Nephron (organoid): ENCODE measurements around the gene CHST10.

Experiments
- H3K27ac Mint-ChIP-seq, 3 experiments: 2 replicates each; pipeline ENCODE4 v1.8.0; 2020; ENCODE audit warnings: mixed read lengths in 3 of 3, mild to moderate bottlenecking in 2 of 3, moderate library complexity in 1 of 3
- H3K27me3 Mint-ChIP-seq: 2 replicates; pipeline ENCODE4 v1.8.0; 2021; ENCODE audit warnings: low read depth, mild to moderate bottlenecking, moderate library complexity, mixed read lengths
- H3K36me3 Mint-ChIP-seq: 2 replicates; pipeline ENCODE4 v1.8.0; 2020; ENCODE audit warnings: low read depth, mixed read lengths
- H3K4me1 Mint-ChIP-seq: 2 replicates; pipeline ENCODE4 v1.8.0; 2020; ENCODE audit warnings: mixed read lengths
- H3K4me3 Mint-ChIP-seq, 3 experiments: 2 replicates each; pipeline ENCODE4 v1.8.0; 2020; ENCODE audit warnings: mild to moderate bottlenecking in 3 of 3, mixed read lengths in 3 of 3, moderate library complexity in 2 of 3
- H3K9me3 Mint-ChIP-seq: 2 replicates; pipeline ENCODE4 v1.8.0; 2020; ENCODE audit warnings: mixed read lengths
- TF ChIP-seq, protein P1 (sequence below), 3 experiments: fragments of 200-600 bp; sonication (generic); IDR thresholded peaks; one replicate each; pipeline ENCODE4 v1.5.0; 2021; ENCODE audit warnings: antibody characterized with exemption in 3 of 3; ENCODE audit not compliant: unreplicated experiment in 3 of 3

CHST10 gene

DNA sequence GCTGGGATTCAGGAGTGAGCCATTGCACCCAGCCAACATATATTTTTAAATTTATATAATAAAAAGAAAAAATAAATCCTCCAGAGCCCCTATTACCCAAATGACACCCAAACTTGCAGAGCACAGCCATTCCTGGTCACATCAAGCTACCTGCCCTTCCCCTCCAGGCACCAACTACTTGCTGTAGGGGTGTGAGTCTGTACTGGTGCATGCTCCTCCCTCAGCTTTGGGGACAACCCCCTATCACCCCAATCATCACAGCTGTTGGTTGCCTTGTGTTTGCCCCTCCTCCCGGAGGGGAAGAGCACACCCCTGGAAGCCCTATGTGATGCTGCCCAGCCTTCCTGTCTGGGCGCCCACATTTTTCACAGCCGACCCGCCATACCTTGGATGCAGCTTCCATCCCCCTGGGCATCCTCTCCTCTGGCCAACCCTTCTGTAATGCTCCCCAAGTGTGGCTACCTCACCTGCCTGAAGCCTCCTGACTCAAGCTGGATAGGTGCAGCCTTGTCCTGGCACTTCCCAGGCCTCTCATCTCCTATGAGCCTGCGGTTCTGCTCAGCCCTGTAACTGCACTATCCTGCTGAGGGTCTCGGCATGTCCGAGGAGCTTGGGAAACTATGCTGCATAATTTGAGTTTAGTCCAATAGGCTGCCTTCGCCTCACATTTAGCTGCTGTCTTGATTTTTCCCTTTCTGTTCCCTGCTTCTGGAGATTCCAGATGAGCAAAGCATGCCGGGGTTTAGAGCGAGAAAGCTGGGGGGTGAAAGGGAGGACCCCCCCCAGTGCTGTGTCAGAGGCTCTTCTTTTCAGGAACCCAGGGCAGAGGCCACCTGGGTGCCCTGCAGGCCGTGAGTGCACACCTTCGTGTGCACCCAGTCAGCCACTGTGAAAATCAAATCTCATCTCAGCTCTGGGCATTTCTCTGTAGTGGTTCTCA lies 27.2 kb downstream of the CHST10 start:
- no peaks in the 10 kb centered on the region for H3K4me1 Mint-ChIP-seq
- H3K27me3 Mint-ChIP-seq = no peaks in the 10 kb centered on the region
- no peak overlapping the region for H3K27ac Mint-ChIP-seq
- H3K36me3 Mint-ChIP-seq = peaks cover 33% of the 10 kb centered on the region
- no peaks in the 10 kb centered on the region for H3K9me3 Mint-ChIP-seq
- no peak overlapping the region for H3K4me3 Mint-ChIP-seq
- TF ChIP-seq, protein P1, sequence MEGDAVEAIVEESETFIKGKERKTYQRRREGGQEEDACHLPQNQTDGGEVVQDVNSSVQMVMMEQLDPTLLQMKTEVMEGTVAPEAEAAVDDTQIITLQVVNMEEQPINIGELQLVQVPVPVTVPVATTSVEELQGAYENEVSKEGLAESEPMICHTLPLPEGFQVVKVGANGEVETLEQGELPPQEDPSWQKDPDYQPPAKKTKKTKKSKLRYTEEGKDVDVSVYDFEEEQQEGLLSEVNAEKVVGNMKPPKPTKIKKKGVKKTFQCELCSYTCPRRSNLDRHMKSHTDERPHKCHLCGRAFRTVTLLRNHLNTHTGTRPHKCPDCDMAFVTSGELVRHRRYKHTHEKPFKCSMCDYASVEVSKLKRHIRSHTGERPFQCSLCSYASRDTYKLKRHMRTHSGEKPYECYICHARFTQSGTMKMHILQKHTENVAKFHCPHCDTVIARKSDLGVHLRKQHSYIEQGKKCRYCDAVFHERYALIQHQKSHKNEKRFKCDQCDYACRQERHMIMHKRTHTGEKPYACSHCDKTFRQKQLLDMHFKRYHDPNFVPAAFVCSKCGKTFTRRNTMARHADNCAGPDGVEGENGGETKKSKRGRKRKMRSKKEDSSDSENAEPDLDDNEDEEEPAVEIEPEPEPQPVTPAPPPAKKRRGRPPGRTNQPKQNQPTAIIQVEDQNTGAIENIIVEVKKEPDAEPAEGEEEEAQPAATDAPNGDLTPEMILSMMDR (IDR thresholded peaks at IDR 0.05; ENCODE audit: unreplicated experiment in 3 of 3) = no peak

DNA sequence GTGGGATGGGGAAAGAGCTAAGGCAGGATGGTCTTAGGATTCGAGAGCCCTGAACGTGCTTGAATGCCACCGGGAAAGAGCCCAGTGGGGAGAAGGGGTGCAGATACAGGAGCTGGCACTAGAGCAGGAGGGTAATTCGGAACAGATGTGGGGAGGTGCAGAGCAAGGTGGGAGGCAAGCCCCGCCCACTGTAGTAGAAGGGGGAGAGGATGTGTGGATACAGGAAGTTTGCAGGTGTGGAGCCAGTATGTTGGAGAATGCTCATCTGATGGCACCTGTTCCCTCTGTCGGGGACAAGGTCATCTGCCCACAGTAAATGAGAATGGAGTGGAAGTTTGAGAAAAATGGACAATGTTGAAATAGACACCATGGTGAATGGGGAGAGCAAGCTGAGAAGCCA lies 28.8 kb downstream of the CHST10 start:
- Mint-ChIP-seq H3K27me3 (no peaks in the 10 kb centered on the region), H3K4me3 (no peak overlapping the region), H3K4me1 (no peaks in the 10 kb centered on the region), H3K9me3 (no peaks in the 10 kb centered on the region), H3K27ac (no peak overlapping the region), H3K36me3 (peaks cover 24% of the 10 kb centered on the region)
- TF ChIP-seq, protein P1 (IDR thresholded peaks at IDR 0.05; ENCODE audit: unreplicated experiment in 3 of 3) = no peak

DNA sequence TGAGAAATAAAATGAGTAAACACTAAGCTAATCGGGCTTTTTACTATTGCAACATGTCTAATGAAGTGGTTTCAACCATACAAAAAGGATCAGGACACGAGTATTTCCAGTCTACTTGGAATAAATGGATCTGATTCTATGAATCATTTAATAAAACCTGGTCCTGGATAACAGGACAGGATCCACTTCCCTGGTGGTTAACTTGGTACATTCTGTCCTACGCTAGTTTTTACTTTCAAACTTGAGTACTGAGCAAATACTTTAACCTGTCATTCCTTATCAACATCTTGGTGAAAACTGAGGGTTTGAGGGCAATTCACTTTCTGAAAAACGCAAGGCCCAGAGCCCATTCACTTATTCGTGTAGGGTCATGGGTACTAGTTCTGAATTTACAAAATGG lies 33.5 kb downstream of the CHST10 start:
- Mint-ChIP-seq H3K36me3 (peaks cover 6% of the 10 kb centered on the region), H3K27ac (no peak overlapping the region), H3K27me3 (peaks cover 4% of the 10 kb centered on the region), H3K4me3 (no peak overlapping the region), H3K9me3 (no peaks in the 10 kb centered on the region), H3K4me1 (no peaks in the 10 kb centered on the region)
- TF ChIP-seq, protein P1 (IDR thresholded peaks at IDR 0.05; ENCODE audit: unreplicated experiment in 3 of 3) = no peak

DNA sequence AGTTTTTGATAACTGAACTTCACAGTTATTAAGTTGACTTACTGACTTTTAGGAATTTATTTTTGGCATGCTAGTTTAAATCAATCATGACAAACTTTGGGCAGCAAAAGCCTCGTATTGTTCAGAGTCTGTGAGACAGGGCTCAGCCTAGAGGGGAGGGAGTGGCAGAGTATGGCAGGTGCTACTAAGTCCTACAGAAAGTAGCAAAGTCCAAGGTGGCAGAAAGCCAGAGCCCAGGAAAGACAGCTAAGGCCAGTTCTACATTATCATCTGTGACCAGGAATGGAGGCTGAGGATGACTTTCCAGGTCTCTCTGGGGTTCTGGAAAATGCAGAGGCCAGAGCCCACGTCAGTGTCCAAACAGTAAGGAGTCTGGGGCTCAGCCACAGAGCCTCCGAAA lies 34.2 kb downstream of the CHST10 start:
- Mint-ChIP-seq H3K9me3 (no peaks in the 10 kb centered on the region), H3K36me3 (peaks cover under 1% of the 10 kb centered on the region), H3K4me1 (no peaks in the 10 kb centered on the region), H3K4me3 (no peak overlapping the region), H3K27ac (no peak overlapping the region), H3K27me3 (peaks cover 5% of the 10 kb centered on the region)
- TF ChIP-seq, protein P1 (IDR thresholded peaks at IDR 0.05; ENCODE audit: unreplicated experiment in 3 of 3) = no peak

DNA sequence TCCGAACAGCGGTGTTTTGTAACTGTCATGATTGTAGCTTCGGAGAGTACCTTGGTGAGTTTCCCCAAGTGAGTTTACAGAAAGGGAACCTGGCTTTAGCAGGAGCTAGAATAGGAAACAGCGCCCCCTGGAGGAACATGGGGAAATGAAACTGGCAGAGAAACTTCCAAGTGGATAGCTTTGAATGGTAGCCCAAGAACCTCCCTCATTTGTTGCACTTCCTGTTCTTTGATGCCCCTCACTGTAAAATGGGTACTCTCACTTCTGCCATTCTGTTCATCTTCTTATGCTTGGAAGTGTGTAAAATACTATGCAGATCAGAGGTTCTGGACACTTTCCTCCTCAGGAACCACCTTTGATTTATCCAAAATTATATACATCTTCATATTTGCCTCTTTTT lies 36.2 kb downstream of the CHST10 start:
- no peaks in the 10 kb centered on the region for H3K4me1 Mint-ChIP-seq
- H3K27me3 Mint-ChIP-seq = peaks cover 7% of the 10 kb centered on the region
- H3K4me3 Mint-ChIP-seq = no peak overlapping the region
- no peaks in the 10 kb centered on the region for H3K9me3 Mint-ChIP-seq
- TF ChIP-seq, protein P1 (IDR thresholded peaks at IDR 0.05; ENCODE audit: unreplicated experiment in 3 of 3) = peak; percentile 80 to 90 (median 85)
- no peaks in the 10 kb centered on the region for H3K36me3 Mint-ChIP-seq
- H3K27ac Mint-ChIP-seq = no peak overlapping the region

DNA sequence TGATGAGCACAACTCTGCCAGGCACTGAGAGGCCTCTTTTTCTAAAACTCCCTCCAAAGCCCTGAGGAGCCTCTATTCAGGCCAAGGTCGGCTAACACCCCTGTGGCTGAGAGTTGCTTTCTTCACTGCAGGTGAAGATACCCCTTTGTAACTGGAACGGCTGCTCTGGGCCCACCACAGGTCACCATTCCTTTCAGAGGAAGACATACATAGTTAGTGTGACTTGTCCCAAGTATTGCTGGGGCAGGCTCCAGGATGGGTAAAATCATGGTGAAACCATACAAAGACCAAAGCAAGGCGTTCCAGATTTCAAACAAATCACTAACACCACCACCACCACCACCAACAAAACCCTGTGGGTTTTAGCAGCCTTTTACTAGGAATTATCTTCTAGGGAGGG lies 36.8 kb downstream of the CHST10 start:
- no peak overlapping the region for H3K4me3 Mint-ChIP-seq
- H3K27ac Mint-ChIP-seq = no peak overlapping the region
- H3K36me3 Mint-ChIP-seq = no peaks in the 10 kb centered on the region
- H3K27me3 Mint-ChIP-seq = peaks cover 8% of the 10 kb centered on the region
- no peaks in the 10 kb centered on the region for H3K4me1 Mint-ChIP-seq
- TF ChIP-seq, protein P1 (IDR thresholded peaks at IDR 0.05; ENCODE audit: unreplicated experiment in 3 of 3) = no peak
- no peaks in the 10 kb centered on the region for H3K9me3 Mint-ChIP-seq
